GM12892 (cell line): Measurements from ENCODE around the gene HOXC4.
A peak's percentile ranks its signal among the peaks of the same experiment; 100 is the strongest.

Experiments
- DNase-seq: peaks from one replicate; pipeline ENCODE4 v3.0.0; 2011; ENCODE audit not compliant: insufficient read length
- FAIRE-seq: peaks from 2 replicates; lab custom pipeline; 2011; peaks lifted over from hg19 to GRCh38; lab: Jason Lieb, UNC
- POLR2A ChIP-seq: IDR thresholded peaks from 2 replicates; pipeline ENCODE4 v1.6.1; 2011; ENCODE audit warnings: low read depth, low read length, control low read depth
- POLR2AphosphoS5 ChIP-seq: IDR thresholded peaks from 2 replicates; pipeline ENCODE4 v1.6.1; 2011; ENCODE audit warnings: low read depth, low read length, control low read depth
- TAF1 ChIP-seq: IDR thresholded peaks from 2 replicates; pipeline ENCODE4 v1.6.1; 2011; ENCODE audit warnings: low read depth, mild to moderate bottlenecking, control low read depth, low read length, borderline replicate concordance

The HOXC4 gene

GRCh38 chr12:54048406-54049093 lies 5.1 kb upstream of the HOXC4 start:
- DNase-seq = no peak
- TF ChIP-seq TAF1 = no peak
- no peak for TF ChIP-seq POLR2AphosphoS5
- no peak for TF ChIP-seq POLR2A
- FAIRE-seq = no peak

GRCh38 chr12:54049108-54049507 lies 4.5 kb upstream of the HOXC4 start:
- no peak for DNase-seq
- TF ChIP-seq POLR2A (no peak), POLR2AphosphoS5 (no peak), TAF1 (no peak)
- FAIRE-seq = no peak

DNA sequence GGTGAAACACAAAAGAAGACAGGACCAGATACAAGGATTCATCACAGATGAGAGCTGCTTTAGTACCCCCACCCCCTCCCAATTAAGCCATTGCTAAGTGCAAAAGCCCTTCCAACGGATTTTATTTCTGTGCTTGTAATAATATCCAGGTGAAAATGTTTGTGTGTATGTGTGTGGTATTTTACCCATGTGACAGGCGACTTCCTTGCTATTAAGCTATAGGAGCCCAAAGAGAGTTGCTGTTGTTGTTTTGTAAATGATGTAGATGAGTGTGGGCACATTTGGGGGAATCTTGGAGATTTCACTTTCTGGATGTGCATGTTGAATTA lies 3.2 kb upstream of the HOXC4 start:
- DNase-seq (no peak), FAIRE-seq (peak; percentile 56)
- TF ChIP-seq POLR2A (no peak), POLR2AphosphoS5 (no peak), TAF1 (no peak)

DNA sequence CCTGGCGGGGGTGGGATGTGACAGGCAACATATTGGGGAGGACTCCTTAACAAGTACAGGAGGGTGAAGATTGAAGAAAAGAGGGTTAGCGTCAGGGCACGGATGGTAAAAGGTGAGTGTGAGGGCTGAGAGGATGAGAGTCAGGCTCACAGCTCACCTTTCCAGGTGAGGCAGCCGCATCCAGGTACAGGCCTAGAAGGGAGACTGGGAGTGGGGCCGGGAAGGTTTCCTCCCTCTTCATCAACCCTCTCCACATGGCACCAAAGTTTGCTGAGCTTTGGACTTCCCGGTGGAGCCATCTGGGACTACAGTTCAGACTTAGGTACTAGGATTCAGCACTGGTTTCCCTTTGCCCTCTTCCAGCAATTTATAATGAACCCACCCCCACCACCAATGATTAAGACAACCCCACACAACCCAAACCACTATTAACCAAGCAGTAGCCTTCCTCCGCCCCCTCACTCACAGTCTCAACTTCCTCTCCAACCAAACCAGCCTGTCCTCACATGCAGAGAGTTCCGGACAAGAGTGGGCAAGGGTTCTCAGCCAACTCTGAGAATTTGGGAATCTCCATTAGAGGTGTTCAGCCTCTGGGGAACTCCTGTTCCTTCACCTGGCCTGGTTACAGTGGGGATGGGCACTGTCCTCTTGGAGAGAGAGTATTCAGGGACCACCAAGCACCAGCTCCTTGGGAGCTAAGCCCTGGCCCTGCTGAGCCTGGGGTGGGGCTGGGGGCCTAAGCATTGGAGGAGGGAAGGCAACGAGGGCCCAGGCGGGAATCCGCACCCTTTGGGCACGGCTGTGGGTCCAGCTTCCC lies 2.4 kb upstream of the HOXC4 start:
- peak; percentile 69 for FAIRE-seq
- no peak for DNase-seq
- TF ChIP-seq TAF1 (no peak), POLR2A (no peak), POLR2AphosphoS5 (no peak)

DNA sequence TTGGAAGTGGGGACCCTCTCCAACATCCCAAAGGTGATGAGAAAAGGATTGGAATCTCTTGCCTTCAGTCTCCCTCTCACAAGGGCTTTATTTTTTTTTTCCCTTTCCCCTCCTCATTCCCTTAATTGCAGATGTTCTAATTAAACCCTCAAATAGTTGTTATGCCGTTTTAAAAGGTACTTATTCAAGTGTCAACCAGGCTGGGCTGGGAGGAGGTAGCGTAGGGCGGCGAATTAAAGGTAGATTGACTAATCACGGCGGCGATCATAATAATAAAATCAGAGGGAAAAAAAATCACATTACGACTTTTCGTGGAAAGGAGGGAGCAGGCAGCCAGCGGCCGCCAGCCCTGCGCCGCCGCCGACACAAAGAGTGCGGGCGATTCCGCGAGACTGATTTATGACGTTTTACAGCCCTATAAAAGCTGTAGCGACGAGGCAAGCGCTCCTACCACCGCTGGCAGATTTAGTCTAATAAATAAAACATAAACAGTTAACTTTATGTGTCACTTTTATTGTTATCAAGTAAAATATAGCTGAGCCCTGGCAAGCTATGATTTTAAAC lies 1.7 kb upstream of the HOXC4 start:
- DNase-seq = no peak
- no peak for FAIRE-seq
- no peak for TF ChIP-seq TAF1
- TF ChIP-seq POLR2A = no peak
- no peak for TF ChIP-seq POLR2AphosphoS5

DNA sequence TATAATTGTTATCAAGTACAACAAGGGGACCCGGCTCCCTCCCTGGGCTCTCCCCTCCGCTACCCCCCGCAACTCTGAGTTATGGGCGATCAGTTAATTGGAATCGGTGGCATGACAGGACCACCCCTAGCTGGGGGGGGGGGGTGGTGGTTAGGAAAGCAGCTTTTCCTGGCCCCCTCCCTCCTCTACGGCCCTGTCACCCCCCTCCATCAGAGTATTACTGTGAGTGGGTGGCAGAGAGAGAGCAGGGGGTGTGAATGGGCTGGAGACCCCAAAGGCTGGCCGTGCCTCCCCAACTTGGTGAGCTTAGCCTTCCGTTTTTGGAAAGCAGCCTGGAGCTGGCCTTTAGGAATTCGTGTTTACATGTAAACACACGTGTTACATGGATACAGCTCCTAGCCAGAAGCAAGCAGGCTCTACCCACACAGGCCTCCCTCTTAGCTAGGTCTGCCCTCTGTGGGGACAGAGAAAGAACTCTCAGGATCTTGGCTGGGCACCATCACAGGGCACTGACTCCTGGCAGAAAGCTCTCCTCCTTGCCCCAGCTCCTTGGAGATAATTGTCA lies 1.1 kb upstream of the HOXC4 start:
- TF ChIP-seq TAF1 (no peak), POLR2A (no peak)
- FAIRE-seq (no peak), DNase-seq (no peak)

- peak; percentile 83 for TF ChIP-seq POLR2A
- TF ChIP-seq TAF1 = peak; percentile 63; the same call in 1 of the 2 replicates
- TF ChIP-seq POLR2AphosphoS5 = peak; percentile 90
- FAIRE-seq (peak; percentile 94), DNase-seq (peak; percentile 74)
These were observed 458 bp upstream of the HOXC4 start for GRCh38 chr12:54053003-54053750.

GRCh38 chr12:54054742-54055194 lies 1.1 kb downstream of the HOXC4 start:
- no peak for TF ChIP-seq POLR2AphosphoS5
- TF ChIP-seq POLR2A = no peak
- no peak for TF ChIP-seq TAF1
- no peak for DNase-seq
- FAIRE-seq = no peak

- FAIRE-seq = no peak
- TF ChIP-seq POLR2AphosphoS5 = no peak
- no peak for DNase-seq
These were observed 1.9 kb downstream of the HOXC4 start for GRCh38 chr12:54055552-54055951.

DNA sequence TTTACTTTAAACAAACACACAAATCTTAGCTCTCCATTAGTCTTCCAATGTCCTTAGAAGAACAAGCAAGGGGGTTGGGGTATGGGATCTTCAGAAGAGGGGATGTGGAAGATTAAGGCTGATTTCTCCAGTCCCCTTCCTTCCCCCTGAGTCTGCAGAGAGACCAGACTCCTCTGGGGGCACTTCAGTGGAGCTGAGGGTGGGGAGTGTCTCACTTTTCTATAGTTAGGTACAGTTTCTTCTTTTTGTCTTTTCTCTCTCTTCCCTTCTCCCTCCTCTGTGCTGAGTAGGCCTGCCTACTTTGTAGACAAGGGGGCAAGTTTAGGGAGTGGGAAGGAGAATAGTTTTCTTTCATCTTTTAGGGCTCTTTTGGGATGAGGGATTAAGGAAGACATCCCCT lies 2.5 kb downstream of the HOXC4 start:
- TF ChIP-seq POLR2A = no peak
- no peak for TF ChIP-seq TAF1
- no peak for TF ChIP-seq POLR2AphosphoS5
- FAIRE-seq (no peak), DNase-seq (no peak)
